ENCODE data around the gene ILKAP.

ILKAP gene

DNA sequence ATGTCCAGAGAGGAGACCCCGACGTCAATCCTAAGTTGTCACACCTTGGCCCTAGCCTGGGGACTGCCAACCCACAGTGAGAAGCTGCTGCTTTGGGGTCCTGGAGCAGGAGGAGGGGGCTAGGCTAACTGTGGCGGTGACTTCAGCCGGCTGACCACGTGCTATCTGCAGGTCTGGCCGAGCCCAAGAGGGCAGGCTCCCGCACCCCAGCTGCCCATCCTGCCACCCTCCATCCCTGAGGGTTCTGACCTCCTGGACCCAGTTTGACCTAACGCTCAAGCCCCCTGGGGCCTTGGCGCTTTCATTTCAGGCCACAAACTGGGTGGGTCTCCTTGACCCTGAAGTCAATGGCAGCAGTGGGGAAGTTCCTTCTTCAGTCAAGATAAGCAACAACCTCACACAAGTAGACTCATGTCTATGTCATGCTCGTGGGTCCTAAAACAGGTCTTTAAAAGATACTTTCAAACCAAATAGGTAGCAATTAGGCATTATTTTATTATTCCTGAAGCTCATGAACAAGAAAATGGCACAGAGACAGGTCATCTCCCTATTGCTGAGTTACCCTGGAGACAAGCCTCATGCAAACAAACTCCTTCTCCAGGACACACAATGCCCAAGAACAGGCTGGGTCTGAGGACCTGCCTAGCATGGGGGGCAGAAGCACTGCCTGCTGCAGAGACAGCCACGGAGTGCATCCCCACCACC, 34.1 kb upstream of the ILKAP start:
- DNase-seq (ENCODE audit: low spot score) = no peak

DNA sequence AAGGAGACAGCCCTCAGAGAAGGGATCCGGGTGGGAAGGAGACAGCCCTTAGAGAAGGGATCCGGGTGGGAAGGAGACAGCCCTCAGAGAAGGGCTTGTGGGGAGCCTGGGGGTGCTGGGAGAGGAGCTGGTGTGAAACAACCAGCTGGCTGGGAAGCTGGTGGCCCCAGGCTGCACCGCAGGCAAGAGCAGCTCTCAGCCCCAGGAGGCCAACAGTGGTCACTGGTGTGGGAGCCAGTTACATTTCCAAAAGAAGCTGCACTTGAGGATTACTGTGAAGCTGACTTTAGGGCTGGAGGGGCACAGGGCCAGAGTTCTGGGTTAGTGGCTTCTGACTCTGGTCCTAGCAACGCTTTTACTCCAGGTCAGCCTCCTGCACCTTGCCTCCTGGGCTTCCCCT, 33.1 kb upstream of the ILKAP start:
- no peak for DNase-seq (ENCODE audit: low spot score)

DNA sequence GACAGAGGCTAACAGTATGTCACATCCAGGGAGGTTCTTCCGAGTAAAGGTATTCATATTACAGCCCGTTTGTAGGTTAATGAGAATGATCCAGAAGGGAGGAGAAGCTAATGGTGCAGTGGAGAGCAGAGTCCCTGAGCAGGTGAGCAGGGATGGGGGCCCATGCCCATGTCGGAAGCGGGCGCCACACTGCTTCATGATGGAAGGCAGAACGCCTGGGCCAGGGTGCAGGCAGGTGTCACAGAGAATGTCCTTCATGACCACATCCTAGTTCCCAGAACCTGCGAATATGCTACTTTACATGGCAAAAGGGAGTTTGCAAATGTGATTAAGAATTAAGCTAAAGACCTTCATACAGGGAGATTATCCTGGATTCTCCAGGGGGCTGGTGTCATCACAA, 32.4 kb upstream of the ILKAP start:
- no peak for DNase-seq (ENCODE audit: low spot score)

DNA sequence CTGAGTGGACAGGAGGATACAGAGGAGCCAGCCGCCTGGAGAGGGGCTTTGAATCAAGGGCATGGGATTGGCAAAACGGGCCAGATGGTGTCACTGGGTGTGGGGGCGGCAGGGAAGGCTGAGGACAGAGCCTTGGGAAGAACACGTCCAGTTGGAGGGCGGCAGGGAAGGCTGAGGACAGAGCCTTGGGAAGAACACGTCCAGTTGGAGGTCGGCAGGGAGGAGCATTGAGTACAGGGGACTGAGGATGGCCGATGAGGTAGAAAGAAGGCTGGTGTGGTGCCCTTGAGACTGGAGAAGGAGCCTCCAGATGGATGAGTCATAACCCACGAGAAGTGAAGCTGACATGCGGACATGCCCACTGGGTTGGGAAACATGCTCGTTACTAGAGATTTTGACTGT, 31.8 kb upstream of the ILKAP start:
- no peak for DNase-seq (ENCODE audit: low spot score)

DNA sequence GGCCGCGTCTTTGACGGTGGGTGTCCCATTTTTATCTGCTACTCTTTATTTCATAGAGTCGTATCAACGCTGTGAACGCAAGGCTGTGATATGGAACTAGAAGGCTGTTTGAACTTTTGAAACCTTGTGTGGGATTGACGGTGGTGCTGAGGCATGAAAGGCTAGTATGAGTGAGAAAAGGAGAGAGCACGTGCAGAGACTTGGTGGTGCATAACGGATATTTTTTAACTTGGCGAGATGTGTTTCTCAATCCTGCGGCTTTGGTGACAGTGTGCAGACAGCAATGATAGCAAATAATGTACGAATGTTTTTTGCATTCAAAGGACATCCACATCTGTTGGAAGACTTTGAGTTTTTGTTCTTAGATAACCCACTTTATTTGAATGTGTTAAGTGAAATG, 30.1 kb upstream of the ILKAP start:
- DNase-seq (ENCODE audit: low spot score) = no peak

DNA sequence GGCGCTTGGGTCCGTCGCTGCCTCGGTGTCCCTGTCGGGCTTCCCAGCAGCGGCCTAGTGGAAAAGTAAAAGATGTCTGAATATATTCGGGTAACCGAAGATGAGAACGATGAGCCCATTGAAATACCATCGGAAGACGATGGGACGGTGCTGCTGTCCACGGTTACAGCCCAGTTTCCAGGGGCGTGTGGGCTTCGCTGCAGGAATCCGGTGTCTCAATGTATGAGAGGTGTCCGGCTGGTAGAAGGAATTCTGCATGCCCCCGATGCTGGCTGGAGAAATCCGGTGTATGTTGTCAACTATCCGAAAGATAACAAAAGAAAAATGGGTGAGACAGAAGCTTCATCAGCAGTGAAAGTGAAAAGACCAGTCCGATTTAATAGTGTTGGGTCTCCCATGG, 28.3 kb upstream of the ILKAP start:
- peak; percentile 36 for DNase-seq (ENCODE audit: low spot score)

DNA sequence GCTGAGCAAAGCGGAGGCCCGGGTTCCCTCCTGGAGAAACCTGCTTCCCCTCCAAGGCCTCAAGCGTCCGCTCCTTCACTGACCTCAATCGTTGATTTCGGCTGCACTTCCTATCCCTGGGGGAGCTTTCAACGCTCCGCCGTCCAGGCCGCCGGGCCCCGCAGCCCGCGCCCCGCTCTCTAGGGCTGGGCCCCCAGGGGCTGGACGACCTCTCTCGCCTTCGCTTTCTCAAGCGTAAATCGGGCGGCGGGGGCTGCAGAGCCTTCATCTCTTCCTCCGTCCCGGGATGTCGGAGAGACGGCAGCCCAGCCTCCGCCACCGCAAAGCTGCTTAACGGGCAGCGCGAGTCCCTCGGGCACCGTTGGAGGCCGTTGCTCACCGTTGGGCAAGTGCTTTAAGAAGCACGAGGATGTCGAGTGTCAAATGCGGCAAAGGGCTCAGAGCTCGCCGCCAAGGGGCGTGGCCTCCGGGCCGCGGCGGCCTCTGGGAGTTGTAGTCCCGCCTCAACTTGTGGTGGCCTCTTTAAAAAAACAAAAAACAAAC, 27.8 kb upstream of the ILKAP start:
- peak; percentile 82 for DNase-seq (ENCODE audit: low spot score)

DNA sequence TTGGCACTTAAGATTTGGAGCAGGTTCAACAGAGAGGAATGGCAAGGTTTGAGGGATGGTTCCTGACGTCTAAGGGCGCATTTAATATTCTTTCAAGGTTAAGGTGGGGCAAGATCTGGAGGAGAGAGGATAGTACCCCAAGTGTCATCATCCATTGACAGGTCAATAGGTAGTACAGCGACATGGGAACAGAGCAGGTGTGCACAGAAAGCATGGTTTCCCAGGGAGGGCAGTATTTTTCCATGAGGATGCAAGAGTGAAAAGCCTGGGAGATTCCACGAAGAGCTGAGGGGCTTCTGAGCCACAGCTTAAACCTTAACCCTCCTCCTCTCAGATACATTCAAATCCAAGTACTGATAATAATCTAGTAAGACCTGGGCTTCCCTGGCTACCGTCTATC, 27.2 kb upstream of the ILKAP start:
- no peak for DNase-seq (ENCODE audit: low spot score)

DNA sequence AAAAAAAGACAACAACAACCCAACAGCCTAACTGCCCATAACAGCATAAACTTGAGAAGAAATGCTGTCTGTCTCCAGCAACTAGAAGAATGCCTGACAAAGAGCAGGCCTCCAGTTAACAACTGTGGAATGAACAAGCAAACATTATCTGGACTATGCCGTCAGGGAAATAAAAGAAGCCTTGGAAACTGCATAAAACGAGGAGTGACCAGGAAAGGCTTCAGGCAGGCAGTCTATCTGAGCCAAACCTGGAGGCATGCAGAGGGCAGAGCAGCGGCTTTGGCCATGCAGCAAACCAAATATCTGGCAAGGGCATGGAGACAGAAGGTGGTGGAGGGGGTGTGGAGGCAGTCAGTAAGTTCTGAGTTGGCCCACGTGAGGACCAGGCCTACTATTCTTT, 25.2 kb upstream of the ILKAP start:
- no peak for DNase-seq (ENCODE audit: low spot score)

DNA sequence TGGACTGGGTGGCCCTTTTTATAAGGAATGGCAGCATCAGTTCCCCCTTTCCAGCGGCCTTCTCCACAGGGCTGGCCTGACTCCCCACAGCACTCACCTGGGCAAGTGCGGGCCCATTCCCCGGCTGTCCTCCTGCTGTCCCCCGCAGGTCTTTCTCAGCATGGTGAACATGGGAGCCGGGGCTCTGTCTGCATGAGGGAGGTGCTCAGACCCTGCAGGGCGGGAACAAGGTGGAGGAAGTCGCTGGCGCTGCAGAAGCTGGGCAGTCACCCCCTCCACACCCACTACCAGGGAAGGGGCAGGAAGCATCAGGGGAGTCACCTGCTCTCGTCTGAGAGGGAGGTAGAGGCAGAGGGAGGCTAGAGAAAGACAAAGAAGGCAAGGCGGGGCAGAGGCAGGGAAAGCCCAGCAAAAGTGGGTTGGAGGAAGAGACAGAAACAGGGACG, 24.1 kb upstream of the ILKAP start:
- DNase-seq (ENCODE audit: low spot score) = no peak

DNA sequence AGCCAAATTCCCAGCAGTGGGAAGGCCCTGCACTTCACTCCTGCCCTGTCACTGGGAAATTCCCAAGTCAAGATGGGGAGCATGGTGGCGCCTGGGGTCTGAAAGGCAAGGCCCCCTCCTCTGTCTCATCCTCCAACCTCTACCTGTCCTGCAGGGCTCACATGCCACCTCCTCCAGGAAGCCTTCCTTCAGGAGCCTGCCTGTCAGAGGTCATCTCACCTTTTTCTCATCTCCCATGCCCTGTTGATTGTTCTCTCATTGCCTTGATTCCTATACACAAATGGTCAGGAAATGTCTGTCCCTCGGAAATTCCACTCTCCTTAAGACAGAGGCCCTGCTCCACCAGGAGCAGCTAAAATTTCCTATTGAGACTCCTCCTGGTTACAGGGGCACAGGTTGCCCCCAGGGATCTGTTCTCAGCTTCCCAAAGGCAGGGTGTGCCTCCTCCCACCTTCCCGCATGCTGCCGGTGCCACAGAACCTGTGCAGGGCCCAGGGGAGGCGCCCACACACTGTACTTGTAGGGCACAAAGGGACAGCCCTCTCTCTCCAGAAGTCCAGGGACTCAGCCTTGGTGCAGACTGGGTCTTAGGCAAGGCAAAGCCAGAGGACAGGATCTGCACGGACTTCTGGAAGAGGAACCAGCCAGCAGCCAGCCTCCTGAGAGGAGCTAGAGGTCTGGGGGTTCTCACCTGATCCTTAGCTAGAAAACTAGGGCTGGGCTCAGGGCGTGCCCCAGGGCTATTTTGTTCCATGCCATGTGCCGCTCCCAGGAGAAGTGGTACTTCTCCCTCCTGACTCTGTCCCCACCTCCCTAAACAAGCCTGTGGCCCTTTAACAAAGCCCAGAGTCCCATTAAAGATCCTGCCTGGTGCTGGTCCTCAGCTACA, 23.4 kb upstream of the ILKAP start:
- DNase-seq (ENCODE audit: low spot score) = no peak

DNA sequence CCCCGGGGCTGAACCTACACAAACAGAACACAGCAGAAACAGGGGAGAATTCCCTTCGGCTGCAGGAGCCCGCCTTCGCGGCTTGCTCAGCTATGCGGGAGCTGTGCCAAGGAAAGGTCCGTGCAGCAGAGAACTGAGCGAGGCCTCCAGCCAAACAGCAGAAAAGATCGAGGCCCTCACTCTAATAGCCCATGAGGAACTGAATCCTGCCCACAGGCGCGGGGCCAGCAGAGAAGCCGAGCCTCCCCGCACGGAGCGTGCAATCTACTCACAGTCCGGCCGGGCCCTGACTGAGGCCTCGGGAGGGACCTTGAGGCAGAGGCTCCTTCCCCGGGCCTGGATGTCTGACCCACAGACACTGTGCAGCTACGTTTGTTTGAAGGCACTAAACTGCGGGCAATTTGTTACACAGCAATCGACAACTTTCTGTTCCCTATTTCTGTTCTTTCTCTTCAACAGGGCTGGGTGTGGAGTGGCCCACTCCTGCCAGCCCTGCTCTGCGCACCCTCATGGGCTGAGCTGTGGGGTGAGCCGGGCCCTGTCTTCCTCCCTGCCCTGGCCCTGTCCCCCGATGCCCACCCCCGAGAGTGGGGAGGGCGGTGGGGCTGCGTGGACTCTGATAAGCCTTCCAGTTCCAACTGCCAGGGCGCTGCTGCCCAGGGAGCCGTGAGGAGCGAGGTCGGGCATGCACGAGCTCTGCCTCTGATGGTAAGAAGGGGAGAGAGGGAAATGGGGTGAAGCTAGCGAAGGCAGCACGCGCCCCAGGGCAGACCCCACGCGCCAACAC, 22.6 kb upstream of the ILKAP start:
- no peak for DNase-seq (ENCODE audit: low spot score)

DNA sequence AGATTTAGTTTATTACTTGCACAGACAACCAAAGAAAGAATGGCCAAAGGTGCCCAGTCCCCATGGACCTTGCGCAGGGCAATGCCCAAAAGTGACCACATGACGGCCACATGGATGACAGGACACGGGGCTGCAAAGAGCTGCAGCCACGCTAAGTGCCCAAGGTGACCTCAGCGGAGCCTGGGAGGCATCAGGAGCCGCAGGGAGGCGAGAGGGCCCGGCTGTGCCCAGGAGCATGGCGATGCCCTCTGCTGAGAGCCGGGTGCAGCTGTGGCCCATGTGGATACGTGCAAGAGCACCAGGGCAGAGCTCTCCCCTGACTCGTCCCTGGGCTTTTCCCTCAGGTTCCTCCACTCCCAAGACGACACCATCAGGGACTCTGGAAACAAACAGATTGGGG, 21.6 kb upstream of the ILKAP start:
- no peak for DNase-seq (ENCODE audit: low spot score)

DNA sequence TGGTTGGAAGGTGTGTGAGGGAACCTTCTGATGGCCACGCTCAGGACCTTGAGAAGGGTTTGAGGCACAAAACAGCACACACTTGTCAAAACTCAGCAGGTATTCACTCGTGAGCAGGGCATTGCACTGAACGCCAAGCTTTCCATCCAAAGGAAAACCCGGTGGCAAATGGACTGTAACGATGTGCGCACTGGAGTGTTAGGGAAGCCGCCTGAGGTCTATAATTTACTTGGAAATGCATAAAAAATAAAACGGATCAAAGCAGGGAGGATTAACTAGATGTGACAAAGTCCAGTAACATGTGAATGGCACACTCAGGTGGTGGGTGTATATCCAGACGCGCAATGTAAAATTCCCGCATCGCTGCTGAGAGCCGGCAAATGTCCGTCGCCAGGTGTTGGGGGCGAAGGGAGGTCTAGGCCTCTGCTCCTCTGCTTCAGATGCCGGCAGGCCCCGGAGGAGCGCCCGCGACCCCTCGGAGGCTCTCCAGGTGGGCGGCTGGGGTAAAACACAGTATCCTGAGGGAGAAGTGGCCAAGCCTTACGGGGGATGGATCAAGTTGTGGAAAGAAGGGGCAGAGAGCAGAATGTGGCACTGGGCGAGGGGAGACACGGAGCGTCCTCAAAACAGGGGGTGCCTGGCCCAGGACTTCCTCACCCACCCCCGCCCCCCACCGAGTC, 21.0 kb upstream of the ILKAP start:
- DNase-seq (ENCODE audit: low spot score) = no peak

DNA sequence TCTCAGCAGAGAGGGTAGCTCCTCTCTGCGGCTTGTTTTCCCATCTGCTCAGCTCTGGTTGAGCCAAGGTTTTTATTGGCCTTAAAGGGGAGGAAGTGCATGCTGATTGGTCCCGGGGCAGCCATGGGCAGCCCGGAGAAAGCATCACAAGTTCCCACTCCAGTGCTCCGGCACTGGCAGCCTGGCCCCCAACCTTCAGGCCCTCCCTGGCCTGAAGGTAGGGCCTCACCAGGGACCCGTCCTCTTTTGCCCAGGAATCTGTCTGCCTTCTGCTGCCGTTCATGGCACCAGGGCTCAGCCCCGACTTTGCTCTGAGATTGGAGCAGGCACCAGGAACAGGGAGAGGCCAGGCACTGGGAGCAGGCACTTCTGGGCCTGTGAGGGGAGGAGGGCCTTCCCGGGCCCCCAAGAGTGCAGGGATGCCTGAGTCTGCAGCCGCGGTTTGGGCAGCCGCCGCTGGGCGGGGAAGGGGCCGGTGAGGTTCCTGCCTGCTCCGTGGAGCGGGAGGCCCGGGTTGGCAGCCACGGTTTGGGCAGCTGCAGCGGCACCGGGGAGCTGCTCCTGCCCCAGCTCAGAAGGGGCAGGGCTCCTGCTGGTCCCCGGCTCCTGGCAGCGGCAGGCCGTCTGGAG, 17.5 kb upstream of the ILKAP start:
- DNase-seq (ENCODE audit: low spot score) = no peak

DNA sequence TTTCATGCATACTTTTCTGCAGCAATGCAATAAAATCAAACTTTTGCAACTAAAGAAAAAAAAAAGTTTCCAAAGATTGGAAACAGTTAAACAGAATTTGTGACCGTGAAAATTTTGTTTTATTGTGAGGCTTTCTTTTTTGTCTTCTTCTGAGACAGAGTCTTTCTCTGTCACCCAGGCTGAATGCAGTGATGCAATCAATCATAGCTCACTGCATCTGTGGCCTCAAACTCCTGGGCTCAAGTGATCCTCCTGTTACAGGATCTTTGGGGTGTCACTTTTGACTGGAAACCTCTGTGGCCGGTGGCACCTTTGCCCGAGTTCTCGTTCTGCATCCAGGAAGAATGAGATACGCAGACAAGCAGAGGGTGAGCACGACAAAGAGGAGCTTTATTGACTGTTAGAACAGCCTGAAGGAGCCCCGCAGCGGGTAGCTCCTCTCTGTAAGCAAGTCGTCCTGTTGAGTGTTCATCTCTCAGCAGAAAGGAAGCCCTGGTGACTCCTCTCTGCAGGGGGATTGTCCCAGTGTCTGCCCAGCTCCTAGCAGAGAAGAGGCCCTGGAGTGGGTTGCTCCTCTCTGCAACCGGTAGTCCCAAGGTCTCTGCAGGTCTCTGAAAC, 16.9 kb upstream of the ILKAP start:
- DNase-seq (ENCODE audit: low spot score) = no peak

DNA sequence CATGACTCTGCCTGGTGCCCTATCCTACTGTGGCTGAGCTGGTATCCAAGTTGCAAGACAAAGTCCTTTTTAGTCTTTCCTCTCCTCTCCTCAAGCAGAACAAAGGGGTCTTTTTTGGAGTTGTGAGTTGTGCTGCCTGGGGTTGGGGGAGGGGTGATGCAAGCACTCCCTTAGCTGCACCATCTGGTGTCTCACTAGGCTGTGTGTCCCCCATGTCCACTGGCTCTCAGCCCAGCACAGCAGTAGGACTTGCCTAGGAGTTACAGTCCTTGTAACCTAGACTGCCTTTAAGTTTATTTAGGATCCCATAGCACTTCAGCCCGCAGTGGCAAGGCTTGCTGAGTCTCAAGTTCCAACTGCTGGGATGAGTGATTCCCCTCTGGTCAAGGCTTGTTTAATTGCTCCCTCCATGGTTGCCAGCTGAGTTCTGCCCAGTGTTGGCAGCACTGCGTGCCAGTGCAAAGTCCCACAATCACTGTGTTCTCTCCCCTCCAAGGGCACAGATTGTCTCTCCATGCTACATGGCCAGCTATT, 13.2 kb upstream of the ILKAP start:
- DNase-seq (ENCODE audit: low spot score) = no peak

DNA sequence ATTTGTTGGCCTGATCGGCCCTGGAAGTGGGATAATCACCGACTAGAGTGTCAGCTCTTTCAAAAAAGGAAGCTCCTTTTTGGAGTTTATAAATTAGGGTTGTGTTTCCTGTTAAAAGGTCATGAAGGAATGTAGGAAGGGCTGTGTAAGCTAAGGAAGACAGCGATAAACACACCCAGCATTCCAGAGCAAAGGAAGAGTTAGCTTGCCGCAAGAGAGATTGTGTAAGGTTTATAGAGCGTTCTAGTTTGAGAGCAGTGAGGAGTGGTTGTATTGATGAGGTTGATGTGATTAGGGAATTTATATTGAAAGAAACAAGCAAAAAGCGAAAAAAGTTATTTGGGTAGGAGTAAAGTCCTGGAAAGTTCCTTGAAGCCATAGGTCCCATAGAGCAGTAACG, 3.5 kb upstream of the ILKAP start:
- no peak for DNase-seq (ENCODE audit: low spot score)

DNA sequence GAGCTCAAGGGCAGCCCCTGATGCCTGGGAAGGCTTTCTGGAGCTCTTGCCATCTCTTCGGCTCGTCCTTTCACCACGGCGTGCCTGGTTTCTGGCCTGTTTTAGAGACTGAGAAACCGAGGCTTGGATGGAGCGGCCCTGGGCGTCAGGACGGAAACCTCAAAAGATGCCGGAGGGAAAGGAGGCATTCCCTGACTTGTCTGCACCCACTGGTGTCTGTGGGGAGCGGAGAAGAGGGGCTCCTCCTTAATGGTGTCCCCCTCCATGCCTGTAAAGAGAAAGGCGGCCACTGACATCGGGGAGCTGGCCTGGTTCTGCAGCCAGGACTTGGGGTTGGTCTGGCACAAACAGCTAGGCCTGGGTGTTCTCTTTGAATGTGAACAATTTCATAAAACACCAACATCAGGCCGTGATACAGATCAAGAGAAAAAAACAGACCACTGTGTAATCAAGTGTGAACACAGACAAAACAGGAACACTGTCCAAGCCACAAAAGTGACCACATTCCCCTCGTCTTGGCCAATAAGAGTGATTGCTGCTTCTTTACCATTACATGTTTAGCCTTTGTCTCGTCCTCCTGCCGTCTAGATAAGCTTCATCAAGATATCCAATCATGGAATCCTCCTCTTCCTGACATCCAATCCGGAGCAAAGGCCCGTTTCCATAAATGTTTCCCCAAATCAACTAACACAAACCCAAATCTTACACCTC, 633 bp upstream of the ILKAP start:
- DNase-seq (ENCODE audit: low spot score) = no peak
